Activated T-cell treated with anti-CD3 and anti-CD28 coated beads for 24 hours (primary cell): Measurements from ENCODE around the gene GNAL.
"Not testable (repeated sequence)": the region's sequence is repeated elsewhere in the genome, so short reads cannot be mapped to it uniquely, and the experiment has no call there.

Source experiments
- DNase-seq: peaks from one replicate; pipeline ENCODE4 v3.0.0-alpha.2; 2020; ENCODE audit warnings: low read depth

Gene GNAL

GRCh38 chr18:11669271-11669947 lies 19.7 kb upstream of the GNAL start:
- DNase-seq = no peak

- no peak for DNase-seq
Observed at GRCh38 chr18:11669948-11670275, 19.2 kb upstream of the GNAL start.

- DNase-seq = no peak
Observed at GRCh38 chr18:11671156-11671555, 17.9 kb upstream of the GNAL start.

GRCh38 chr18:11672198-11672597 lies 16.9 kb upstream of the GNAL start:
- DNase-seq = no peak

GRCh38 chr18:11672846-11673454 lies 16.1 kb upstream of the GNAL start:
- DNase-seq = no peak

GRCh38 chr18:11673560-11673959 lies 15.5 kb upstream of the GNAL start:
- no peak for DNase-seq

- DNase-seq = no peak
Observed at GRCh38 chr18:11674119-11674518, 14.9 kb upstream of the GNAL start.

- no peak for DNase-seq
Observed at GRCh38 chr18:11676386-11676785, 12.7 kb upstream of the GNAL start.

GRCh38 chr18:11676867-11677266 lies 12.2 kb upstream of the GNAL start:
- no peak for DNase-seq

- no peak for DNase-seq
Observed at GRCh38 chr18:11678211-11678610, 10.9 kb upstream of the GNAL start.

- no peak for DNase-seq
Observed at GRCh38 chr18:11689669-11690565, 853 bp downstream of the GNAL start.

GRCh38 chr18:11690660-11691059 lies 1.6 kb downstream of the GNAL start:
- not testable (repeated sequence) for DNase-seq

- no peak for DNase-seq
Observed at GRCh38 chr18:11695736-11696135, 6.7 kb downstream of the GNAL start.

GRCh38 chr18:11696451-11696850 lies 7.4 kb downstream of the GNAL start:
- DNase-seq = no peak

GRCh38 chr18:11700876-11701275 lies 11.8 kb downstream of the GNAL start:
- no peak for DNase-seq

- no peak for DNase-seq
Observed at GRCh38 chr18:11710578-11710977, 21.5 kb downstream of the GNAL start.

- no peak for DNase-seq
Observed at GRCh38 chr18:11713756-11714155, 24.7 kb downstream of the GNAL start.

- DNase-seq = no peak
Observed at GRCh38 chr18:11714244-11714918, 25.3 kb downstream of the GNAL start.

GRCh38 chr18:11716767-11717315 lies 27.8 kb downstream of the GNAL start:
- DNase-seq = not testable (repeated sequence)

GRCh38 chr18:11719050-11719449 lies 30.0 kb downstream of the GNAL start:
- no peak for DNase-seq

GRCh38 chr18:11719621-11720020 lies 30.6 kb downstream of the GNAL start:
- DNase-seq = no peak

- DNase-seq = no peak
Observed at GRCh38 chr18:11721720-11722119, 32.7 kb downstream of the GNAL start.
